ENCODE measurements around the gene SAMD8.

The SAMD8 gene

DNA sequence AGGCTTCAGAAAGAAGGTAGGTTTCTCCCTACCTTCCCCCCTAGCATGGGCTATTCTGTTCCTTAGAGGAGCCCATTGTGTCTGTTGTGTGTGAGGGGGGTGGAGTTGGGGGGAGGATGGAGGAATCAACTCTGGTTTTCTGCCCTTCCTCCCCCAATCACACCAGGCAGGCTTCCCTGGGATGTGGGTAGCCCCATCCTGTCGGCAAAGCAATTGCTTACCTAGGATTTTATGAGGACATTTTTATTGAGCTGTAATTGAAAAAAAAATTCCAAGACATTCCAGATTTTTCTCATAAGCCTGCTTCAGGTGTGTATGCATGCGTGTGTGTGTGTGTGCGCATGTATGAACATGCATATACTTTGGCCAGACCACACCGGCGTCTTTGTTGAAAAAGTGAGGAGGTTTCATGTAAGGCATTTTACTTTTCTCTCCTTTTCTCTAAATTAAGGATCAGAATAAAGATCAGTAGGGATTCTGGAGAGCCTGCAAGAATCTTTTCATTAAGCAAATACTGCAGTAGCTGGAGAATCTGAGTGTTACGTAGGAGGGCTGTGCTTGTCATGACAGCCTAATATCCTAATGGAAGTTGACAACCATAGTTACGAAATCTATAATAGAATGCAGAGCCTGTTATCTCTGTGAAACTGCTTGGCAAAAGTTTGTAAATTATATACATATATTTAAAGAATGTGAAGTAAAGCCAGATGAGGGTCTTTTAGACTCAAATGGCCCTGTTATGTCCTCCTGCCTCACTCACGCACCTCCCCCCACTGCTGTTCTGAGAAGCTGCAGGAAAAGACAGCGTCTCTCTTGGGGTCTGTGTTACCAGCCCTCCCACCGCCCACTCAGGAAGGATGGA is 27.3 kb upstream of the SAMD8 start:
- Histone ChIP-seq H3K27ac (no peak overlapping the region), H3K4me2 (ENCODE audit: low read length) (no peak overlapping the region), H3K9ac (no peak overlapping the region), H3K9me3 (ENCODE audit: control insufficient read depth, low read length) (no peaks in the 10 kb centered on the region), H3K79me2 (no peaks in the 10 kb centered on the region), H3K4me1 (peaks cover 13% of the 10 kb centered on the region), H2AFZ (peak overlapping the region; percentile 47), H3K4me3 (ENCODE audit: low read depth, low read length) (no peak overlapping the region), H3K36me3 (ENCODE audit: control insufficient read depth, insufficient read depth, low read length) (no peaks in the 10 kb centered on the region), H3K27me3 (ENCODE audit: control insufficient read depth, insufficient read depth, low read length) (no peaks in the 10 kb centered on the region)
- TF ChIP-seq, protein P1, sequence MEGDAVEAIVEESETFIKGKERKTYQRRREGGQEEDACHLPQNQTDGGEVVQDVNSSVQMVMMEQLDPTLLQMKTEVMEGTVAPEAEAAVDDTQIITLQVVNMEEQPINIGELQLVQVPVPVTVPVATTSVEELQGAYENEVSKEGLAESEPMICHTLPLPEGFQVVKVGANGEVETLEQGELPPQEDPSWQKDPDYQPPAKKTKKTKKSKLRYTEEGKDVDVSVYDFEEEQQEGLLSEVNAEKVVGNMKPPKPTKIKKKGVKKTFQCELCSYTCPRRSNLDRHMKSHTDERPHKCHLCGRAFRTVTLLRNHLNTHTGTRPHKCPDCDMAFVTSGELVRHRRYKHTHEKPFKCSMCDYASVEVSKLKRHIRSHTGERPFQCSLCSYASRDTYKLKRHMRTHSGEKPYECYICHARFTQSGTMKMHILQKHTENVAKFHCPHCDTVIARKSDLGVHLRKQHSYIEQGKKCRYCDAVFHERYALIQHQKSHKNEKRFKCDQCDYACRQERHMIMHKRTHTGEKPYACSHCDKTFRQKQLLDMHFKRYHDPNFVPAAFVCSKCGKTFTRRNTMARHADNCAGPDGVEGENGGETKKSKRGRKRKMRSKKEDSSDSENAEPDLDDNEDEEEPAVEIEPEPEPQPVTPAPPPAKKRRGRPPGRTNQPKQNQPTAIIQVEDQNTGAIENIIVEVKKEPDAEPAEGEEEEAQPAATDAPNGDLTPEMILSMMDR (IDR thresholded peaks at IDR 0.05), result no peak

DNA sequence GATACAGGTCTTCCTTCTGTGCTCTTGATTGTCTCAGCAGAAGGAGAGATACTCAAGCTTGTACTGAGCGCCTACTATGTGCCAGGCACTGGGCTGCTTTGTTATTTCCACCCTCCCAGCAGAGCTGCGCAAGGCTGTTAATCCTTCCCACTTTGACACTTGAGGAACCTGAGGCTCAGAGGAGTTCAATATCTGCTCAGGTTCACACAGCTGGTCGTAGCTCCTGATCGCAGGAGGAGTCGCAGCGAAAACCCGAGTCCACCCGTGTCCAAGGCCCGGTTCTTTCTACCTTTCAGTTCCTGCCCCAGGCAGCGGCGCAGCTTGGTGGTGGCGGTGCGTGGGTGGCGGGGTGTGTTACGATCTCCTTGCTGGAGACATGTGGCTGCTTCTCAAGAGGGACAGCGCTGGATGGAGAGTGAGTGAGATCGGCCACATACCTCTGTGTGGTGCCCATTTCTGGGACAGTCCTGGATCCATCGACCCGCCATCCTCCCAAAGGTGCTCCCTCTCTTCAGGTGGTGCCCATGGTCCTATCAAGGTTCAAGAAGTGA is 26.5 kb upstream of the SAMD8 start:
- Histone ChIP-seq H3K79me2 (no peaks in the 10 kb centered on the region), H3K9ac (no peak overlapping the region), H3K36me3 (ENCODE audit: control insufficient read depth, insufficient read depth, low read length) (no peaks in the 10 kb centered on the region), H3K4me1 (peaks cover 6% of the 10 kb centered on the region), H3K4me2 (ENCODE audit: low read length) (no peak overlapping the region), H3K4me3 (ENCODE audit: low read depth, low read length) (no peak overlapping the region), H3K27ac (no peak overlapping the region), H3K9me3 (ENCODE audit: control insufficient read depth, low read length) (no peaks in the 10 kb centered on the region), H3K27me3 (ENCODE audit: control insufficient read depth, insufficient read depth, low read length) (no peaks in the 10 kb centered on the region), H2AFZ (no peak overlapping the region)
- TF ChIP-seq, protein P1 (IDR thresholded peaks at IDR 0.05), result no peak

DNA sequence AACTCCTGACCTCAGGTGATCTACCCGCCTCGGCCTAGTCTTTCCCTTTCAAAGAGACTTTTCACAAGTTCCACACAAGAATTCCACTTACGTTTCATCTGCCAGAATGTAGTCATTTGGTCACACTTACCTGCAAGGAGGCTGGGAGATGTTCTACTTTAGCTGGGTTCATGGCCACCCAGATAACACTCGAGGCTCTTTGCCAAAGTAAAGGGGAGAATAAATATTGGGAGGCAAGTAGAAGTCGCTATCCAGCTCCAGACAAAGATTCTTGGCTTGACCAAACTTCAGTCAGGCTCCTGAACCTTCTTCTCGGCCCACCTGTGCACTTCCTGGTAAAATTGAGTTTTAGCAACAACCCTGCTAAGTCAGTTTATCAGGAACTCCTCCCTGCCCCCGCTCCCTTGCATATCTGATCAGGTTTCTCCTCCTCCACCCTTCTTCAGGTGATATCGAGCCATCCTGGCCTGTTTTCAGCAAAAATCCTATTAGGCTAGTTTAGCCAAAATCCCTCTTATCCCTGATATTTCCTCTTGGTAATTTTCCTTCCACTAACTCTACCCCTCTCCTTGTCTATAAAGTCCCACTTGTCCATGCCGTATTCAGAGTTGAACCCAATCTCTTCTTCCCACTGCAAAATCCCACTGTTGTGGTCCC is 25.1 kb upstream of the SAMD8 start:
- no peak overlapping the region for H3K9ac ChIP-seq
- H3K4me1 ChIP-seq, result peaks cover 4% of the 10 kb centered on the region
- H3K4me3 ChIP-seq (ENCODE audit: low read depth, low read length), result no peak overlapping the region
- H3K4me2 ChIP-seq (ENCODE audit: low read length), result no peak overlapping the region
- TF ChIP-seq, protein P1 (IDR thresholded peaks at IDR 0.05), result no peak
- no peaks in the 10 kb centered on the region for H3K79me2 ChIP-seq
- H2AFZ ChIP-seq, result no peak overlapping the region
- H3K9me3 ChIP-seq (ENCODE audit: control insufficient read depth, low read length), result no peaks in the 10 kb centered on the region
- no peaks in the 10 kb centered on the region for H3K36me3 ChIP-seq (ENCODE audit: control insufficient read depth, insufficient read depth, low read length)
- H3K27ac ChIP-seq, result no peak overlapping the region
- no peaks in the 10 kb centered on the region for H3K27me3 ChIP-seq (ENCODE audit: control insufficient read depth, insufficient read depth, low read length)

DNA sequence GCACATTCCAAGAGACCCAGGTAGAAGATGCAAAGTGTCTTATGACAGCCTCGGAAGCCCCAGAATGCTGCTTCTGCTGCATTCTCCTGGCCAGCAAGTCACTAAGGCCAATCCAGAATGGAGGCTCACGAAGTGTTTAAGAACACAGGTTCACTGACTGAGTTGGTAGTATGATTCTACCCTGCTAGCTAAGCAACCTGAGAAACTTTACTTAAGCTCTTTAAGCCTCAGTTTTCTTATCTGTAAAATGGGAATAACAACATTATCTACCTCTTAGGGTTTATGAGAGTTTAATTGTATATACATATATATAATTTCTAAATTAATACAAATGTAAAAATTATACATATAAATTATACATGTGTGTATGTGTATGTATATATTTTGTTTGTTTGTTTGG is 22.8 kb upstream of the SAMD8 start:
- TF ChIP-seq, protein P1 (IDR thresholded peaks at IDR 0.05), result no peak
- H3K4me3 ChIP-seq (ENCODE audit: low read depth, low read length), result no peak overlapping the region
- no peak overlapping the region for H3K9ac ChIP-seq
- H3K27me3 ChIP-seq (ENCODE audit: control insufficient read depth, insufficient read depth, low read length), result no peaks in the 10 kb centered on the region
- H2AFZ ChIP-seq, result no peak overlapping the region
- no peaks in the 10 kb centered on the region for H3K79me2 ChIP-seq
- no peaks in the 10 kb centered on the region for H3K9me3 ChIP-seq (ENCODE audit: control insufficient read depth, low read length)
- no peaks in the 10 kb centered on the region for H3K36me3 ChIP-seq (ENCODE audit: control insufficient read depth, insufficient read depth, low read length)
- peaks cover 4% of the 10 kb centered on the region for H3K4me1 ChIP-seq
- no peak overlapping the region for H3K27ac ChIP-seq
- H3K4me2 ChIP-seq (ENCODE audit: low read length), result no peak overlapping the region

Measured in parathyroid adenoma (tissue), 2 donors.